A549 (cell line): Measurements from ENCODE around the gene AFF3. TPM values are rescaled to one million over a fixed set of nuclear protein-coding genes. Genes with fewer than 3 reads are reported as not detected.

Experiments
- ATAC-seq, 2 experiments: fragments of 200-7000 bp in 1 of 2; fragments of >200 bp in 1 of 2; cut with Nextera tagmentation in 1 of 2; cut with Tn5 transposase in 1 of 2; 3 replicates each; pipeline versions ENCODE4 v1.8.0 to v1.9.1; 2018 to 2020; ENCODE audit warnings: mild to moderate bottlenecking in 1 of 2, moderate library complexity in 1 of 2
- CTCF ChIA-PET: fragments of 300-600 bp; sonication (Branson Sonifier 250); formaldehyde crosslinking; extraction: SDS; loops from one replicate; lab custom pipeline; 2021; ENCODE audit warnings: antibody characterized with exemption, inconsistent platforms; lab: Yijun Ruan, JAX
- POLR2A ChIA-PET: fragments of 350-600 bp; formaldehyde crosslinking; extraction: SDS; loops from one replicate; lab custom pipeline; 2021; ENCODE audit warnings: antibody characterized with exemption, inconsistent platforms; lab: Yijun Ruan, JAX
- DNase-seq, 2 experiments: peaks; one replicate each; pipeline versions ENCODE4 v3.0.0 to v3.0.0-alpha.2; 2011 to 2016; ENCODE audit warnings: low read depth in 1 of 2, low spot score in 1 of 2
- FAIRE-seq: peaks from 2 replicates; lab custom pipeline; 2011; peaks lifted over from hg19 to GRCh38; lab: Jason Lieb, UNC
- H3K27ac ChIP-seq, 2 experiments: fragments of >200 bp; sonication (Bioruptor Twin); formaldehyde crosslinking; 3 replicates each; pipeline ENCODE4 v1.5.1; 2016 to 2017
- H3K4me1 ChIP-seq: fragments of >200 bp; sonication (Bioruptor Twin); formaldehyde crosslinking; 3 replicates; pipeline ENCODE4 v1.6.1; 2016
- H3K4me2 ChIP-seq: fragments of >200 bp; sonication (Bioruptor Twin); formaldehyde crosslinking; 3 replicates; pipeline ENCODE4 v1.6.1; 2016
- H3K4me3 ChIP-seq: fragments of >200 bp; sonication (Bioruptor Twin); formaldehyde crosslinking; 3 replicates; pipeline ENCODE4 v1.5.1; 2016
- H3K9me3 ChIP-seq: fragments of >200 bp; sonication (Bioruptor Twin); formaldehyde crosslinking; 3 replicates; pipeline ENCODE4 v1.6.1; 2016
- BHLHE40 ChIP-seq: IDR thresholded peaks from 2 replicates; pipeline ENCODE4 v1.6.1; 2012; ENCODE audit warnings: low read depth, low read length, inconsistent platforms
- CBX8 ChIP-seq: fragments of 200-600 bp; sonication (generic); IDR thresholded peaks from 2 replicates; pipeline ENCODE4 v1.6.1; 2016
- CEBPB ChIP-seq, 2 experiments: fragments of >200 bp in 1 of 2; sonication (Bioruptor Twin) in 1 of 2; formaldehyde crosslinking in 1 of 2; IDR thresholded peaks; 2 replicates each; pipeline ENCODE4 v1.6.1; 2012 to 2016
- CHD2 ChIP-seq: fragments of 150-350 bp; IDR thresholded peaks from 2 replicates; pipeline ENCODE4 v1.6.1; 2014; ENCODE audit warnings: low read length; ENCODE audit not compliant: partially characterized antibody
- CHD4 ChIP-seq: fragments of 200-600 bp; sonication (generic); IDR thresholded peaks from 2 replicates; pipeline ENCODE4 v1.6.1; 2016; ENCODE audit warnings: antibody characterized with exemption, mild to moderate bottlenecking, borderline replicate concordance
- EHF ChIP-seq: fragments of 250-450 bp; sonication (Bioruptor Pico); IDR thresholded peaks from 2 replicates; pipeline ENCODE4 v1.5.0; 2020; ENCODE audit warnings: mild to moderate bottlenecking
- EHMT2 ChIP-seq: fragments of 200-600 bp; sonication (generic); IDR thresholded peaks from 2 replicates; pipeline ENCODE4 v1.6.1; 2016; ENCODE audit warnings: antibody characterized with exemption, low read depth, mild to moderate bottlenecking, moderate library complexity
- EP300 ChIP-seq, 2 experiments: fragments of >200 bp; sonication (Bioruptor Twin); formaldehyde crosslinking; IDR thresholded peaks; 2 replicates in 1 of 2; 3 replicates in 1 of 2; pipeline ENCODE4 v1.6.1; 2016 to 2017
- ESRRA ChIP-seq: fragments of 150-350 bp; IDR thresholded peaks from 2 replicates; pipeline ENCODE4 v1.6.1; 2014; ENCODE audit warnings: mild to moderate bottlenecking, low read length, borderline replicate concordance
- FOSL2 ChIP-seq, 2 experiments: fragments of 450-650 bp in 1 of 2; fragments of >200 bp in 1 of 2; sonication (Bioruptor Twin) in 1 of 2; formaldehyde crosslinking; IDR thresholded peaks; 2 replicates each; pipeline versions ENCODE4 v1.5.0 to v1.6.1; 2016 to 2020; ENCODE audit warnings: mild to moderate bottlenecking in 1 of 2, moderate library complexity in 1 of 2
- GATA3 ChIP-seq: IDR thresholded peaks from 2 replicates; pipeline ENCODE4 v1.6.1; 2012; ENCODE audit warnings: borderline replicate concordance
- HOXA7 ChIP-seq: fragments of 250-450 bp; sonication (Bioruptor Pico); IDR thresholded peaks from 2 replicates; pipeline ENCODE4 v1.5.0; 2020; ENCODE audit warnings: mild to moderate bottlenecking, moderate library complexity
- KDM1A ChIP-seq: fragments of 200-600 bp; sonication (generic); IDR thresholded peaks from 2 replicates; pipeline ENCODE4 v1.6.1; 2016; ENCODE audit warnings: low read depth, mild to moderate bottlenecking
- KDM5A ChIP-seq: fragments of 200-600 bp; sonication (generic); IDR thresholded peaks from 2 replicates; pipeline ENCODE4 v1.6.1; 2016; ENCODE audit warnings: antibody characterized with exemption, mild to moderate bottlenecking
- NFE2L2 ChIP-seq: fragments of 150-350 bp; conservative IDR thresholded peaks from 2 replicates; pipeline ENCODE4 v1.6.1; 2014; ENCODE audit warnings: low read length
- NR3C1 ChIP-seq: fragments of >200 bp; sonication (Bioruptor Twin); formaldehyde crosslinking; IDR thresholded peaks from 3 replicates; pipeline ENCODE4 v1.6.1; 2017
- POLR2A ChIP-seq: IDR thresholded peaks from 2 replicates; pipeline ENCODE4 v1.6.1; 2012; ENCODE audit warnings: mild to moderate bottlenecking, low read length
- RCOR1 ChIP-seq: fragments of 150-350 bp; IDR thresholded peaks from 2 replicates; pipeline ENCODE4 v1.6.1; 2014; ENCODE audit warnings: antibody characterized with exemption, low read length, low read depth
- RFX5 ChIP-seq: fragments of 450-650 bp; IDR thresholded peaks from 2 replicates; pipeline ENCODE4 v1.7.1; 2014; ENCODE audit warnings: antibody characterized with exemption, mild to moderate bottlenecking, moderate library complexity
- SREBF2 ChIP-seq: fragments of 450-650 bp; IDR thresholded peaks from 2 replicates; pipeline ENCODE4 v1.6.1; 2014; ENCODE audit warnings: mild to moderate bottlenecking, moderate library complexity
- TFCP2L1 ChIP-seq: fragments of 250-450 bp; sonication (Bioruptor Pico); IDR thresholded peaks from 2 replicates; pipeline ENCODE4 v1.5.0; 2021; ENCODE audit warnings: mild to moderate bottlenecking
- ZSCAN20 ChIP-seq: fragments of 250-450 bp; sonication (Bioruptor Pico); IDR thresholded peaks from 2 replicates; pipeline ENCODE4 v1.8.0; 2022; ENCODE audit warnings: mild to moderate bottlenecking, moderate library complexity
- WGBS: methylation state at CpG from one replicate; pipeline ENCODE4 v1.1.6; 2017; ENCODE audit errors: missing lambda C conversion rate; 5-methylcytosine and 5-hydroxymethylcytosine counted together
- polyA plus RNA-seq, 4 experiments: library from polyadenylated mRNA; depleted of rRNA in 3 of 4; stranded (reverse); fragments of >200 nt; fragmentation: RNase III in 1 of 4; extraction: RNeasy Plus Mini Kit Qiagen cat#74134 plus additional on column Dnase treatment in 1 of 4; gene quantifications; 2 replicates in 3 of 4; 3 replicates in 1 of 4; pipeline ENCODE4 v1.2.3, GENCODE V29; 2011 to 2017
- TF ChIP-seq, protein P1 (sequence below): IDR thresholded peaks from 2 replicates; pipeline ENCODE4 v1.6.1; 2012
- TF ChIP-seq, protein P2 (sequence below): IDR thresholded peaks from 2 replicates; pipeline ENCODE4 v1.6.1; 2012
- TF ChIP-seq, protein P3 (sequence below): fragments of 150-350 bp; IDR thresholded peaks from 2 replicates; pipeline ENCODE4 v1.6.1; 2014; ENCODE audit warnings: low read depth, mild to moderate bottlenecking, low read length

Gene AFF3
- polyA plus RNA-seq, 2 of the 4 experiments (the other 2 are of a cell fraction): not detected

DNA sequence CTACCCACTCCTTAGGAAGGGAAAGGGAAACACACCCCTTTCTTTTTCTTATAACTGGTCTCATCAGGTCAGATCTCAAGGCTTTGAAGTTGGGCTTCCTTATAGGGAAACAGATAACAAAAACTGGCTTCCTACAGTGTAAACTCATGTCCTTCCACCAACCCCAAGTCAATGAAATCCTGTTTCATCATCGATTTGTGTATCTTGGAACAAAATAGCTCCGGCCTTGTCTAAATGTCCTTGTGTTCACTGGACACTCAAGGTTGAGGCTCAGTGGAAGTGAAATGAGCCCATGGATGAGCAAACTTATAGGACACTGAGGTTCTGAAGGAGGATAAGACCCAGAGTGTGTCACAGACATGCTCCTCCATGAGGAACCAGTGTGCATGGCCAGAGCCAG is 496.4 kb downstream of the AFF3 start:
- CTCF ChIA-PET: no interaction called here
- FAIRE-seq (no peak), DNase-seq (no peak), ATAC-seq (no peak)
- no peak for TF ChIP-seq RCOR1
- TF ChIP-seq NR3C1: no peak
- TF ChIP-seq, protein P1, sequence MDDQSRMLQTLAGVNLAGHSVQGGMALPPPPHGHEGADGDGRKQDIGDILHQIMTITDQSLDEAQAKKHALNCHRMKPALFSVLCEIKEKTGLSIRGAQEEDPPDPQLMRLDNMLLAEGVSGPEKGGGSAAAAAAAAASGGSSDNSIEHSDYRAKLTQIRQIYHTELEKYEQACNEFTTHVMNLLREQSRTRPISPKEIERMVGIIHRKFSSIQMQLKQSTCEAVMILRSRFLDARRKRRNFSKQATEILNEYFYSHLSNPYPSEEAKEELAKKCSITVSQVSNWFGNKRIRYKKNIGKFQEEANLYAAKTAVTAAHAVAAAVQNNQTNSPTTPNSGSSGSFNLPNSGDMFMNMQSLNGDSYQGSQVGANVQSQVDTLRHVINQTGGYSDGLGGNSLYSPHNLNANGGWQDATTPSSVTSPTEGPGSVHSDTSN: no peak
- no peak for TF ChIP-seq NFE2L2
- TF ChIP-seq BHLHE40: no peak
- TF ChIP-seq CHD4: no peak
- TF ChIP-seq EHF: no peak
- TF ChIP-seq FOSL2 (IDR thresholded peaks at IDR 0.05): no peak
- TF ChIP-seq FOSL2 (CRISPR knock-in tag; IDR thresholded peaks at IDR 0.05): no peak
- TF ChIP-seq HOXA7: no peak
- no peak for TF ChIP-seq EP300 (IDR thresholded peaks at IDR 0.05)
- no peak for TF ChIP-seq ESRRA
- no peak for TF ChIP-seq CEBPB (IDR thresholded peaks at IDR 0.05)
- no peak for TF ChIP-seq KDM1A
- TF ChIP-seq TFCP2L1 (CRISPR knock-in tag): no peak
- no peak for TF ChIP-seq CHD2
- TF ChIP-seq, protein P2, sequence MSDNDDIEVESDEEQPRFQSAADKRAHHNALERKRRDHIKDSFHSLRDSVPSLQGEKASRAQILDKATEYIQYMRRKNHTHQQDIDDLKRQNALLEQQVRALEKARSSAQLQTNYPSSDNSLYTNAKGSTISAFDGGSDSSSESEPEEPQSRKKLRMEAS: no peak
- Histone ChIP-seq H3K4me3 (no peak overlapping the region), H3K4me1 (no peaks in the 10 kb centered on the region), H3K9me3 (no peaks in the 10 kb centered on the region), H3K4me2 (no peak overlapping the region), H3K27ac (no peak overlapping the region)
- POLR2A ChIA-PET: no interaction called here
- 44% methylated on average over 2 of the region's 2 CpGs for WGBS

DNA sequence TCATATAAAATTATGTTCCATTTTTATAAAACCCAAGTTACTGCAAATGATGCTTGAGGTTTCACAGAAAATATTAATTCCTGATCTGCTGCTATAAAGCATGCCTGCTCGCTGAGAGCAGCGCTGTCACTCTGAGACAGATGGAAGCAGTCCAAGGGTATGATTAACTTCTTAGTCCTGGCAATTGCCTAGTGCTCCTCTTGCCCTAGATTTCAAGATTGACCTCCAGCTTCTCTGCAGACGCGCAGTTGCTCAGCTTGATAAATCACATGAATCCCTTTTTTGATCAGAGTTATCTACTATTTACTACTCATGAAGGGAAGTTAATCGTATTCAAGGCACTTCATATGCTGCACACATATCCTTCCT is 498.0 kb downstream of the AFF3 start:
- POLR2A ChIA-PET: no interaction called here
- Histone ChIP-seq H3K27ac (no peak overlapping the region), H3K4me3 (no peak overlapping the region)
- TF ChIP-seq SREBF2 (no peak), POLR2A (no peak), EHMT2 (no peak)
- TF ChIP-seq, protein P3, sequence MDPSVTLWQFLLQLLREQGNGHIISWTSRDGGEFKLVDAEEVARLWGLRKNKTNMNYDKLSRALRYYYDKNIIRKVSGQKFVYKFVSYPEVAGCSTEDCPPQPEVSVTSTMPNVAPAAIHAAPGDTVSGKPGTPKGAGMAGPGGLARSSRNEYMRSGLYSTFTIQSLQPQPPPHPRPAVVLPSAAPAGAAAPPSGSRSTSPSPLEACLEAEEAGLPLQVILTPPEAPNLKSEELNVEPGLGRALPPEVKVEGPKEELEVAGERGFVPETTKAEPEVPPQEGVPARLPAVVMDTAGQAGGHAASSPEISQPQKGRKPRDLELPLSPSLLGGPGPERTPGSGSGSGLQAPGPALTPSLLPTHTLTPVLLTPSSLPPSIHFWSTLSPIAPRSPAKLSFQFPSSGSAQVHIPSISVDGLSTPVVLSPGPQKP: no peak
- TF ChIP-seq, all 56 proteins: peak for 0
- ATAC-seq (no peak), FAIRE-seq (no peak), DNase-seq (no peak)
- Histone ChIP-seq H3K9me3 (no peaks in the 10 kb centered on the region), H3K4me2 (no peak overlapping the region), H3K4me1 (no peaks in the 10 kb centered on the region)
- CTCF ChIA-PET: no interaction called here
- 49% methylated on average over 5 of the region's 5 CpGs for WGBS

DNA sequence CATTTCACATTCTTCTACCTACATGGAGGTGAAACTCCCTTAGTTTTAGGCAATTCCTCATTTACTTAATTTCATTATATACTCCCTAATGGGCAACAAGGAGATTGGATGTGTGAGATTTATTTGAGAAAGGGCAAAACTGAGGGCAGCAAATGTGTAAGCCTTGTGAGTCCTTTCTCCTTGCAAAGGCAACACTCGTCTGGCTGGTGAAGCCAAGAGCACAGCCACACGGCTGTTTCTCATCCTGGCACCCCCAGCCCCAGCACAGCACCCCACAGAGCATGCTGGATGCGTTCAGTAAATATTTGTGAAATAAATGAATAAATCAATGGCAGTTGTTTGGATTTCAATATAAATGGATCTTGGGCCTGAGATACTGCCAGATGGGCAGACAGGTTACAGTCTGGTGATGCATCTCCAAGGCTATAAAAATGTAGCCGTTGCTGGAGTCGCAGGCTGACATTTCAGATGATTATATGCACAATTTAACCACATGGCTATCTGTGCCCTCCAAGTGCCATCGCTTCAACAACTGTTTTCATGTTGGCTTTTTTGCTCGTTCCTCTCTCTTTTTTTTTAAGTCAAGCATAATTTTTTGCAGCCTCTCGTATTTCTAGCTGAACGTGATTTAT is 498.5 kb downstream of the AFF3 start:
- DNase-seq (no peak), FAIRE-seq (no peak), ATAC-seq (no peak)
- 25% methylated on average over 9 of the region's 9 CpGs for WGBS
- no peaks in the 10 kb centered on the region for H3K9me3 ChIP-seq
- H3K4me2 ChIP-seq: no peak overlapping the region
- CTCF ChIA-PET: no interaction called here
- no peak for TF ChIP-seq KDM5A
- TF ChIP-seq CBX8: no peak
- TF ChIP-seq BHLHE40: no peak
- TF ChIP-seq GATA3: no peak
- TF ChIP-seq FOSL2 (IDR thresholded peaks at IDR 0.05): no peak
- no peak for TF ChIP-seq FOSL2 (CRISPR knock-in tag; IDR thresholded peaks at IDR 0.05)
- TF ChIP-seq RFX5: no peak
- TF ChIP-seq CHD2: no peak
- no peak for TF ChIP-seq POLR2A
- TF ChIP-seq TFCP2L1 (CRISPR knock-in tag): no peak
- TF ChIP-seq ESRRA: no peak
- TF ChIP-seq ZSCAN20 (CRISPR knock-in tag): no peak
- TF ChIP-seq EHF: no peak
- TF ChIP-seq CHD4: no peak
- no peaks in the 10 kb centered on the region for H3K4me1 ChIP-seq
- POLR2A ChIA-PET: no interaction called here
- no peak overlapping the region for H3K27ac ChIP-seq
- no peak overlapping the region for H3K4me3 ChIP-seq
